Measurements from ENCODE around the gene RNPEPL1. TPM values are rescaled to one million over a fixed set of nuclear protein-coding genes. Genes with fewer than 3 reads are reported as not detected.

RNPEPL1 gene
- total RNA-seq, 1 experiment from 2014 or later, result 21.7 TPM

DNA sequence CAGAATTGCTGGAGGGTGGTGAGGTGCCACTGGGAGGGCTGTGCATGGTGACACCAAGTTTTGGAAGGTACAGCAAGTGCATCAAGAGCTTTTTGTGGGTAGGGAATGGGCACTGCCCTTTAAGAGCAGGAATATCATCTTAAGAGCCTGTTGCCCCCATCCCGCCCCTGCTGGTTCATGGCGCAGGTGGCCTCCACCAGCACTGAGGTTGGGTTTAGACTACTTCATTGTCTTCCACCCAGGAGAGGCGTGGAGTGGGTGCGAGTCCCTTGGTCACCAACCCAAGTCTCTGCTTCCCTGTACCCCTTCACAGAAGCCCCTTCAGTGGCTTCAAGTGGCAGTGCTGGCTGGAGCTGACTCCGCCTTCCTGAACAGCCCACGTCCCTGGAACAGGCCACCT, 7.8 kb downstream of the RNPEPL1 start:
- DNase-seq (ENCODE audit: extremely low read depth, low read depth), result no peak

DNA sequence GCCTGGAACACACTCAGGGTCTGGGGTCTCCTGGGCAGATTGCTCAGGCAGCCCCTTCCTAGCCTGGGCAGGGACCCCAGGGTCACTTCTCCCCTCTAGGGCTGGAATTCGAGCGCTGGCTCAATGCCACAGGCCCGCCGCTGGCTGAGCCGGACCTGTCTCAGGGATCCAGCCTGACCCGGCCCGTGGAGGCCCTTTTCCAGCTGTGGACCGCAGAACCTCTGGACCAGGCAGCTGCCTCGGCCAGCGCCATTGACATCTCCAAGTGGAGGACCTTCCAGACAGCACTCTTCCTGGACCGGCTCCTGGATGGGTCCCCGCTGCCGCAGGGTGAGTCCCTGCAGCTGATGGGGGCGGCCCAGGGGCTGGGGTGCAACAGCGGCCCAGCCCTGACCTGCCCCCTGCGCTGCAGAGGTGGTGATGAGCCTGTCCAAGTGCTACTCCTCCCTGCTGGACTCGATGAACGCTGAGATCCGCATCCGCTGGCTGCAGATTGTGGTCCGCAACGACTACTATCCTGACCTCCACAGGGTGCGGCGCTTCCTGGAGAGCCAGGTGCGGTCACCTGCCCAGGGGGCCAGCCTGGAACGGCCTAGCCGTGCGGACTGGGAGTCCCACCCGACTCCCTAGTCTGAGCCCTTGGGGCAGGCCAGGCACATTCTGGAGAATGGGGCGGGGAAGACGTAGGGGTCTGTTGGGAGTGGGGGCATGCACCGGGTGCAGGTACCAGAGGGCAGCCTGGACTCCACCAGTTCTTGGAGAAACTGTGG, 8.3 kb downstream of the RNPEPL1 start:
- no peak for DNase-seq (ENCODE audit: extremely low read depth, low read depth)

DNA sequence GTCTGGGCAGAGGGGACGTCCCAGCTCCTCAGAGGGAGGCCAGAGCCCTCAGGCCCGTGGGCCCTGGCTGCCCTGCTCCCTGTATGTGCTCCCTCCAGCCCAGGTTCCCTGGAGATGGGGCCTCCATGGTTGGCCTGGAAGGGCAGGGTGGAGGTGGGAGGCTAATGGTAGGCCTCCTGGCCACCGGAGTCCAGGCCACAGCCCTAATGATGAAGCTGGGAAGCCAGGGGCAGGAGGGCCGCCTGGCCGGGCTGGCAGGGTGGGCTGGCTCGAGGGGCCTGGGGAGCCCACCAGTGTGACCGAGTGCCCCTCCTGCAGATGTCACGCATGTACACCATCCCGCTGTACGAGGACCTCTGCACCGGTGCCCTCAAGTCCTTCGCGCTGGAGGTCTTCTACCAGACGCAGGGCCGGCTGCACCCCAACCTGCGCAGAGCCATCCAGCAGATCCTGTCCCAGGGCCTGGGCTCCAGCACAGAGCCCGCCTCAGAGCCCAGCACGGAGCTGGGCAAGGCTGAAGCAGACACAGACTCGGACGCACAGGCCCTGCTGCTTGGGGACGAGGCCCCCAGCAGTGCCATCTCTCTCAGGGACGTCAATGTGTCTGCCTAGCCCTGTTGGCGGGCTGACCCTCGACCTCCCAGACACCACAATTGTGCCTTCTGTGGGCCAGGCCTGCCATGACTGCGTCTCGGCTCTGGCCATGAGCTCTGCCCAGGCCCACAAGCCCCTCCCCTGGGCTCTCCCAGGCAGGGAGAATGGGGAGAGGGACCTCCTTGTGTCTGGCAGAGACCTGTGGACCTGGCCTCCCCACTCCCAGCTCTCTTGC, 9.2 kb downstream of the RNPEPL1 start:
- no peak for DNase-seq (ENCODE audit: extremely low read depth, low read depth)

DNA sequence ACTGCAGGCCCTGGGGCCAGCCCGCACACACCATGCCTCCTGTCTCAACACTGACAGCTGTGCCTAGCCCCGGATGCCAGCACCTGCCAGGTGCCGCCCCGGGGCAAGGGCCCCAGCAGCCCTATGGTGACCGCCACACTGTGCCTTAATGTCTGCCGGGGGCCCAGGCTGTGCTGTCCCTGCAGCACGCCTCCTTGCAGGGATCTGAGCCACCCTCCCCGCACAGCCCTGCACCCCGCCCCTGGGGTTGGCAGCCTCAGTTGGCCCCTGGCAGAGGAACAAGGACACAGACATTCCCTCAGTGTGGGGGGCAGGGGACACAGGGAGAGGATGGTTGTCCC, 9.8 kb downstream of the RNPEPL1 start:
- no peak for DNase-seq (ENCODE audit: extremely low read depth, low read depth)

DNA sequence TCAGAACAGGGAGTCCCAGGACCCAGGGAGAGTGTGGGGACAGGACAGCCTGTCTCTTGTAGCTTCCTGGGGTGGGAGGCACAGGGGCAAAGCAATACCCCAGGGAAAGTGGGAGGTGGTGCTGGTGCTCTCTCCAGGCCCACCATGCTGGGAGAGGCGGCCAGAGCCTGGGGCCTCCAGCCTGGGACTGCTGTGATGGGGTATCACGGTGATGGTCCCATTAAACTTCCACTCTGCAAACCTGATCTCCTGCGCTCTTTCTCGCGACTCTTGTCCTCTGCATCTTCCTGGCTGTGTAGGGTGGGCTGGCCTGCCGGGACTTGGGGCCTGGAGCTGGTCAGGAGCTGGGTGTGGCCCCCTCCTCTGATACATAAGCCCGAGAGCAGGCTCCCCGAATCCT, 10.2 kb downstream of the RNPEPL1 start:
- DNase-seq (ENCODE audit: extremely low read depth, low read depth), result no peak

DNA sequence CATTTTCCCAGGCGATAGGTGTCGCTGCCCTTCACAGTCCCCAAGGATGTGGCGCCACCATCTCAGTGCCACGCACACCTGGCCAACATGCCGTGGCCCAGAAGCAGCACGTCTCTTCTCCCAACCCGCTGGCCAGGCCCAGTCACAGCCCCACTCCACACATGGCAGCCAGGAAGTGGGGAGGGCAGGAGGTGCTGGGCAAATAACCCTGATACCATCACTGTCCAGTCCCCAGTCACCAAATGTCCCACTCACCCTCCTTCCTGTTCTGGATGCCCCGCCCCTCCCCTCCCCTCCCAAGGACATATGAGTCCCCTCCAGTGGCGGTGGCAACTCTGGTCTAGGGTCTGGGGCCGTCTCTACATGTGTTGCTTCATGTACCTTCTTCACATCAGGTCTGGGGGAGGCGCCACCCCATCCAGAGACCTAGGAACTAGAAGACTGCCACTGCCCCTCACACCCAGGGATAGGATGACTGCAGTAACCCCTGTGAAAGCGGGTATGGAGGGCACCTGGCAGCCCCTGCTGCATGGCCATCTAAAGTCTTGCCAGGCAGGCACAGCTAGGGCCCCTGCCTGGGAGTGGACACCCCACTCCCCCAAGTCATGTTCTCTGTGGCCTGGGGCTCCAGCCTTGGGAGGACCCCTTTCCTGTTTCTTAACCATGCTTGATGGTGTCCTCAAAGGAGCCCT, 10.9 kb downstream of the RNPEPL1 start:
- no peak for DNase-seq (ENCODE audit: extremely low read depth, low read depth)

DNA sequence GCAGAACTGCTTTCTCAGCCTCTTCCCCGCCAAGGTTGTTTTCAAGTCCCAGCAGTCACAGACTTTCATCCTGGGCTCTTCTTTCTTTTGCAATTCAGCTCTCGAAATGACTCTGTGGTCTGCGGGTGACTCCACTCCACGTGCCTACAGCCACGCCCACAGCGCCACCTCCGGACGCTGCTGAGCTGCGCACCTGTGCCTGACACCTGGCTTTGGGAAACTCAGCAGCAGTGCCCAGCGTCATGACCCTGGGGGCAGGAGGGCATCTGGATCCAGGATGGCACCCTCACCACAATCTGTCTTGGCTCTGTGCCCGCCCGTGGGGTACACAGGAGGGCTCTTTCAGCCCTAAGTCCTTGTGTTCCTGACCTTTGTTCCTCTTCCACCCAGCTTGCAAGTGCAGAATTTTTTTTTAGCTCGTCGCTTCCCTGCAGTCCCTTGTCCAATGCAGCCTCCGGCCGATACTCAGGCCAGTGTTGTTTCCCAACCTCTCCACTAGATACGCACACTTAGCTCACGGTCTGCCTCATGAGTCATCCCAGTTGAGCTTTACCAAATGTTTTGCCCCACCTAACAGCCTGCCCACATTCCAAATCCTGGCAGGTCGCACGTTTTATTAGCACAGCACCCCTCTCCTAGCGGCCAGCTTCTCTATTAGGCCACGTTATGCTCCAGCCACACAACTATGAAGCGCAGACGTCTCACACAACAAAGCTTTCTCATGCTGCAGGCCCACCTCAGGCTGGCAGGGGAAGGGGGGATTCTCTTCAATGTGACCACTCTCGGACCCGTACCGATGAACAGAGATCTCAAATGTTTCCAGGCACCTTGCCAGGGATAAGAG, 11.7 kb downstream of the RNPEPL1 start:
- peak; percentile 35 for DNase-seq (ENCODE audit: extremely low read depth, low read depth)

DNA sequence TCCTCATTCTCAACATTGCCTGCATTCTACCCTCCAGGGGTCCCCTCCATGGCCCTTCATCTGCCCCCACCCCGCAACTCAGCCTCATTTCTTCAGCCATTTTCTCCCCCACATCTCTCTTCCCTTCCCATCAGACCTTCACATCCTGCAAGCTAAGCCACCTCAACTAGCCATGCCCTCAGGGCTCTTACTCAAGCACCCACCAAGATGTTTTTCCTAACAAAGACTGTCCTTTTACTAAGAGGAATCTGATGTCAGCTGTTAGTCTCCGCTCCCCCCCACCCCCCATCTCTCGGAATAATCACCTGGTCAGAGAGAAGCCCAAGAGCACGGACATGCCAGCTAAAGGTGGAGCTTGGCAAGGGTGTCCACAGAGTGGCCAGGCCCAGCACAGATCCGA, 13.5 kb downstream of the RNPEPL1 start:
- DNase-seq (ENCODE audit: extremely low read depth, low read depth), result no peak

DNA sequence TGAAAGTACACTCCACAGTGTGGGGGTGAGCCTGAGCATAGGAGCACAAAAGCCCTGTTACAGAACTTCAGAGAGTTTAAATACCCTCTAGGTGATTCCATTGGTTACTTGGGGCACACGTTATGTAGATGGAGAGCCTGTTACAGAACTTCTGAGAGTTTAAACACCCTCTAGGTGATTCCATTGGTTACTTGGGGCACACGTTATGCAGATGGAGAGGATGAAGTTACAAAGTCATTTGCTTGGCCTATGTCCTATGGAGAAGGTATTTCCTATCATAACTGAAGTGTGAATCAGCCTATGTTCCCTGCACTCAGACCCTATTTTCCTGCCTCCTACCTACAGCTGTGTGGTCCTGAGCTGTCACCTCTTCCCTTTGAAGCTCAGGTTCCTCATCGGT, 14.5 kb downstream of the RNPEPL1 start:
- DNase-seq (ENCODE audit: extremely low read depth, low read depth), result no peak

DNA sequence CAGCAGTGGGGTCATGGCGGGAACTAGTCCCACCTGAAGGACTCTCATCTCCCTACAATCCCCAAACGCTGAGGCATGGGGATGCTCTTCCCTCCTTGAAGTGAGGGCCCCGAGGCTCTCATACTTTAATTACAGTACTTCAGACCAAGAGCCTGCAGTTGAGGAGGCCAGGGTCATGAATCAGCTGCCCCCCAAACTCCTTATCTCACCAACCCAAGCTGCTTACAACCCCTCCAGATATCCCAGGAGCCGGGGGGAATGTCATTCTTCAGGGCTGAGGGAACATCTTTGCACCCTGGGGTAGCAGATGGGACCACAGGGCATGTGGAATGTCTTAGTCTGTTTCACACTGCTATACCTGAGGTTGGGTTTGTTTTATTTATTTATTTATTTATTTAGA, 15.5 kb downstream of the RNPEPL1 start:
- no peak for DNase-seq (ENCODE audit: extremely low read depth, low read depth)

DNA sequence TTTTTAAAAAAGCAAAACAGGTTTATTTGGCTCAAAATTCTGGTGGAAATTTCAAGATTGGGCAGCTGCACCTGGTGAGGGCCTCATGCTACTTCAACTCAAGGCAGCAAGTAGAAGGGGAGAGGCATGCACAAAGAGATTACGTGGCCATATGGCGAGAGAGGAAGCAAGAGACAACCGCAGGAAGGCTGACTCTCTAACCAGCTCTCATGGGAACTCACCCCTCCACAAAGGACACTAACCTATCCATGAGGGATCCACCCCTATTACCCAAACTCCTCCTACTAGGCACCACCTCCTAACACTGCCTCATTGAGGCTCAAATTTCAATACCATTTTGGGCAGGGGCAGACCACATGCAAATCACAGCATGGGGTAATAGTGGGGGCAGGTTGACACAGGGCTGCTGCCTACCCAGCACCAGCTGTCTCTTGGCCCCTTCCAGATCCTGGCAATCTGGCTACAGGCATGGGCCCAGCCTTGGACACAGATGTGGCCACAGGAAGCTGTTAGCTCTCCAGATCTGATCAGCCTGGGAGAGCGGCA, 16.3 kb downstream of the RNPEPL1 start:
- no peak for DNase-seq (ENCODE audit: extremely low read depth, low read depth)

DNA sequence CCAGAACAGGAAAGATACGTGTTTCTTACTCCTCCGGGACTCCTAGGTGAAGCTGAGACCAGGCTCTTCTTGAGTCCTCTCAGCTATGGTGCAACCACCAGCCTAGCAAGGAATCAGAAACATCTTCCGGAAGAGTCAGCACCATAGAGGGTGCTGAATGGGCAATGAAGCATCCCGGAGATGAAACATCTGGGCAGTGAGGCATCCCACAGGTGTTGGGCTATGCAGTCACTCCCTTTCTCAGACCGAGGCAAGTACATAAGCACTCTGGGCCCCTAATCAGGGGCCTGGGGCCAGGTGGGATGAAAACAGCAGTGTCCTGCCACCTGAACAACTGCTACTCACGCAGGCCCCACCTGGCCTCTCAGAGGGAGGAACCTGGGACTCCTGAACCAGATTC, 16.8 kb downstream of the RNPEPL1 start:
- DNase-seq (ENCODE audit: extremely low read depth, low read depth), result no peak

DNA sequence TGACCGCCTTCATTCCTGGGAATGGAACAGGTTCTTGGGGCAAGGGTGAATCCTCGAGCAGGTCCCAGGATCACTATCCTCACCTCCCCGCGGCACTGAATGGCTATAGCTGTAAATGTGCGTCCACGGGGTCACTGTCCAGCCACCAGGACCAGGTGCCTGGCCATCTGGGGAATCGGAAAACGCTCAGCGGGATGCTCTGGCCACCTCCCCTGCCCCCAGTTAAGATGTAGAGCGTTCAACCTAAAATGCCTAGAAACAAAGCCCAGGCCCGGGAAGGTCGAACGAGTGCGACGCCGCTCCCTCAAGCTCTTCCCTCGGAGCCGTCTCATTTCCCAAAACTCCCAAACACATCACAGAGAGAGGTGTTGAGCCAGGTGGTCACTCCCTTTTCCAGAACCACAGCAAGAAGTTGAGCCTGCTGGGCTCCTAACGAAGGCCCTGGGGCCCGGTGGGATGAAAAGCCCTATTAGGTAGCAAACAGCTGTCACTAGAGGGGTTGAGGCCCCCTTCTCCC, 17.5 kb downstream of the RNPEPL1 start:
- DNase-seq (ENCODE audit: extremely low read depth, low read depth), result no peak

DNA sequence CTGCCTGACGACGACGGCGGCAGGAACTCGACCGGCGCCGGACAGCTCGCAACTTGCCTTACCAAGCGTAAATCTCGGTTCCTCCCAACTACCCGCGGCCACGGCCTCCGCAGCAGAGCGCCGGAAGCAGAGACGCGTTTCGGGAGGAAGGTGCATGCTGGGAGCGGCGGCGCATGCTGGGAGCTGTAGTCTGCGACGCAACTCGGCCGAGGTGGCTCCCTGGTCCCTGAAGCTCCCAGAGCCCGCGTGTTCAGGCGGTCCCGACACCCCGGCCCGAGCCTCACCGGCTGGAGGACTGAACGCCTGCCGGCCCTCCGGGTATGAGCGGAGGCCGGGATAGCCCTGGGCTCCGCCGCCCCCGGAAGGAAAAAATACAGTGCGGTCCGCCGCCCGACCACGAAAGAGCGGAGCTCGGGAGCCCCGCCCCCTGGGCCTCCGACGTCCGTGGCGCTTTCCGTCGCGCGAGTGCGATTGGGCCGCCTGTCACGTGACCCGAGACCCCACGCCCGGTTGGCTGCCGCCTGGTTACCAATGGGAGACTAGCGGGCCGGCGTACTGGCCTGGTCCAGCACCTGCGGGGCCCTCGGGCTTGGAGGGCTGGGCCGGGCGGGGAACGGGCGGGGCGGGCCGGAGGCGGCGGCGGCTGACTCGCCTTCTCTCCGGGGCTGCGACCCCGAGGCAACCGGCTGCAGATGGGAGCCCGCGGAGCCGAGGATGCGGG, 18.1 kb downstream of the RNPEPL1 start, which contains the start of gene CAPN10:
Gene CAPN10 (plus strand): TSS at position 537 of the 721 bp plus-strand sequence. CDS start 178 bp downstream, at position 715.
- DNase-seq (ENCODE audit: extremely low read depth, low read depth), result peak; percentile 94

DNA sequence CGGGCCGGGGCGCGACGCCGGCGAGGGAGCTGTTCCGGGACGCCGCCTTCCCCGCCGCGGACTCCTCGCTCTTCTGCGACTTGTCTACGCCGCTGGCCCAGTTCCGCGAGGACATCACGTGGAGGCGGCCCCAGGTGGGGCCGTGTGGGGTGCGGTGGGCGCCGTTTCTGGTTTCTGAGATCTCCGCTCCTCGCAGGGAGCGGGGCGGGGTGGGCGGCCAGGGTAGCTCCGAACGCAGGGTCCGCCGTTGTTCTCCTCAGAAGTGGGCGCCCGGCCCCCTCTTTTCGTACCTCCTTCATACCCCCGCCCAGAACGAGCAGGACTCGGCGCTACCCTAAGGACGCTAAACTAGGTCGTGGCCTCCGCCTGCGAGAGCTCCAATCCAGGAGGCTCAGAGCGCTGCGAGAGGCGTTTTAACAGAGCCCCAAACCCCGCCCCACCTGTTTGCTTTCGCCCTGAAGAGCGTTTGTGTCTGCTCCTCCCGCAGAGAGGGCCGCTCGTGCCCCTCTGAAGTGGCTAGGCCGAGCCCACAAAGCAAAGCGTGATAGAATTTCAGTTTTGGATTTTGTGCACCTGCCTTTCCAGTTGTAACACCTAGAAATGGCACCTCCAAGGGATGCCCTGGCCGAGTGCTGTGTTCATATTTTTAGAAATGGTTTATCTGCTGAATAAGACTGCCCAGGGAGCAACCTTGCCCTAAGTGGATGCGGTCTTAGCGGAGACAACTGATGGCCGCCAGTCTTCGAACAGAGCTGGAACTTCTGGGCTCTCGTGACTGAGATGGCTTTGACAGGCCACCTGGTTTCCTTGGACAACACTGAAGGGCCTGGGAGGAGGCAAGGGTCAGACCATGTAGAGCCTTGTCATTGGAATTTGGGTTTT, 18.9 kb downstream of the RNPEPL1 start:
- DNase-seq (ENCODE audit: extremely low read depth, low read depth), result no peak

DNA sequence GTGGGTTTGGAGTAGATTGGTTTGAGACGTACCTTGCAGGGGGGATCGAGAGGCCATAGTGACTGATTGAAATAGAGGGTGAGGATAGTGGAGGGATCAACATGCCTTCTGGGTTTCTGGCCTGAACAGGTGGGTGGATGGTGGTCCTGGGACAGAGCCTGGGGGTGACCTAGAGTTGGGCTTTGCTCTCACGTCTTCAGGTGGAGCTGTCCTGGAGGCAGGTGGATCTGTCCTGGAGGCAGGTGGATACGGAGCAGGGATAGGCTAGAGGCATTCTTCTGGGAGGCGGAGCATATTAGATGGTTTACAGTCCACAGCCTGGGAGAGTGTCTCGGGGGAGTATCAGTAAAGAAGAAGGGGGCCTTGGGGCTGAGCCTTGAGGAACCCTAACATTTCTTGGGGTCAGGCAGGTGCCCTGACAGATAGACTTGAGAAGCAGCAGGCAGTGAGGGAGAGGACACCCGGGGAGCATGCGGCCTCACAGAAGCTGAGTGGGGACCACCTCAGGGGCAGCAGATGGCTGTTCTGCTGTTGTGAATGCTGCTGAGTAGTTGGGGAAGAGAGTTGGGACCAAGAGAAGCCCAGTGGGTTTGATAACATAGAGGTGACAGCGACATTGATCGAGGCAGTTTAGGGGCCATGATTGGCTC, 19.8 kb downstream of the RNPEPL1 start:
- DNase-seq (ENCODE audit: extremely low read depth, low read depth), result no peak

DNA sequence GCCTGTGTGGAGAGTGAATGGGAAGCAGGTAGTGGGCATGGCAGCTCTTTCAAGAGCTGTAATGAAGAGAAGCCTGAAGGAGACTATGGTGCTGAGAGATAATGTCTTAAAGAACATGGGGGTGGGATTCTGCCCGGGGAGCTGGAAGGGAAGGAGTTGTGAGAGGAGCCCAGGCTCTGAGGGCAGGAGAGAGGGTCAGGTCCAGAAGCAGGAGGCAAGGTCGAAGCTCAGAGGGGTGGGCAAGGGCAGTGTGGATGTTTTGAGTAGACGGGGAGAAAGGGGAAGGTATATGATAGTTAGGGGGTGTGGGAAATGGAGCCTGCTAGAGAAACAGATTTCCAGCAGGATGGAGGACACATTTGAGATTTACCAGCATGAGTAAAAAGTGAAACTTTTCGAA, 20.4 kb downstream of the RNPEPL1 start:
- no peak for DNase-seq (ENCODE audit: extremely low read depth, low read depth)

DNA sequence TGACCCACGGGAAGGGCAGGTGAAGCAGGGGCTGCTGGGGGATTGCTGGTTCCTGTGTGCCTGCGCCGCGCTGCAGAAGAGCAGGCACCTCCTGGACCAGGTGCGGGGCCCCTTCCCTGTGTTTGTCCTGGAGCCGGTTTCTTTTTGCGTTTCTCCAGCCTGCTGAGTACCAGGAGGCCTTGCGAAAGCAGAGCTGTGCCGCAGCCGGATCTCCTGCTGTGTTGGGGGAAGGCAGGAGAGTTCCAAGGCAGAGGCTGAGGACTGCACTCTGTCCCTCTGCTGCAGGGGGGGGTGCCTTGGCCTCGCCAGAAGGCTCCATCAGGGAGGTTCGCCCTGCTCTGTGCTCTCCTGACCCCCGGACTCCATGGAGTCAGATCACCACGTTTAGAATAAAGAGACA, 21.1 kb downstream of the RNPEPL1 start:
- no peak for DNase-seq (ENCODE audit: extremely low read depth, low read depth)
